Activated CD4-positive, alpha-beta T cell treated with anti-CD3 and anti-CD28 coated beads, Interleukin-10, Interleukin-2, amounts not matched to agents 100 ng/mL and 50 ng/mL, durations not matched to agents 16 hours and 8 hours (primary cell): ENCODE measurements around the gene LITAFD.
"Not testable (repeated sequence)": the region's sequence is repeated elsewhere in the genome, so short reads cannot be mapped to it uniquely, and the experiment has no call there.

Experiments
- DNase-seq: peaks from one replicate; pipeline ENCODE4 v3.0.0-alpha.2; 2020

Gene LITAFD

GRCh38 chr16:8882041-8882617 lies at the start of gene LITAFD:
Gene LITAFD (plus strand): TSS chr16:8882351. CDS start chr16:8884356, 2,005 bp downstream.
- DNase-seq, result no peak

GRCh38 chr16:8832717-8833105 lies 49.4 kb upstream of the LITAFD start:
- no peak for DNase-seq

GRCh38 chr16:8836797-8837196 lies 45.4 kb upstream of the LITAFD start:
- DNase-seq, result not testable (repeated sequence)

GRCh38 chr16:8837594-8837993 lies 44.6 kb upstream of the LITAFD start:
- not testable (repeated sequence) for DNase-seq

GRCh38 chr16:8842016-8842415 lies 40.1 kb upstream of the LITAFD start:
- DNase-seq, result not testable (repeated sequence)

- DNase-seq, result not testable (repeated sequence)
Observed at GRCh38 chr16:8843296-8843695, 38.9 kb upstream of the LITAFD start.

GRCh38 chr16:8845699-8846298 lies 36.4 kb upstream of the LITAFD start:
- no peak for DNase-seq

GRCh38 chr16:8846401-8846932 lies 35.7 kb upstream of the LITAFD start:
- no peak for DNase-seq

- no peak for DNase-seq
Observed at GRCh38 chr16:8847145-8847544, 35.0 kb upstream of the LITAFD start.

GRCh38 chr16:8847623-8848022 lies 34.5 kb upstream of the LITAFD start:
- no peak for DNase-seq

GRCh38 chr16:8848231-8848938 lies 33.8 kb upstream of the LITAFD start:
- no peak for DNase-seq

- DNase-seq, result no peak
Observed at GRCh38 chr16:8848939-8849391, 33.2 kb upstream of the LITAFD start.

- DNase-seq, result no peak
Observed at GRCh38 chr16:8849411-8850011, 32.6 kb upstream of the LITAFD start.

- DNase-seq, result no peak
Observed at GRCh38 chr16:8850279-8850885, 31.8 kb upstream of the LITAFD start.

- DNase-seq, result no peak
Observed at GRCh38 chr16:8851761-8852403, 30.3 kb upstream of the LITAFD start.

GRCh38 chr16:8852534-8852933 lies 29.6 kb upstream of the LITAFD start:
- no peak for DNase-seq

GRCh38 chr16:8853150-8853549 lies 29.0 kb upstream of the LITAFD start:
- no peak for DNase-seq

- DNase-seq, result no peak
Observed at GRCh38 chr16:8853611-8854010, 28.5 kb upstream of the LITAFD start.

GRCh38 chr16:8854298-8854948 lies 27.7 kb upstream of the LITAFD start:
- no peak for DNase-seq

GRCh38 chr16:8855051-8855786 lies 26.9 kb upstream of the LITAFD start:
- no peak for DNase-seq

- no peak for DNase-seq
Observed at GRCh38 chr16:8855972-8856371, 26.2 kb upstream of the LITAFD start.
